HEK293 (cell line): ENCODE data around the gene KIR3DL1.
"Not testable (repeated sequence)": the region's sequence is repeated elsewhere in the genome, so short reads cannot be mapped to it uniquely, and the experiment has no call there.

Experiments used
- CTCF ChIA-PET: fragments of 350-600 bp; formaldehyde crosslinking; extraction: SDS; loops from one replicate; lab custom pipeline; 2021; ENCODE audit warnings: antibody characterized with exemption; lab: Yijun Ruan, JAX
- POLR2A ChIA-PET: fragments of 300-600 bp; formaldehyde crosslinking; extraction: SDS; loops from one replicate; lab custom pipeline; 2020; ENCODE audit warnings: antibody characterized with exemption, inconsistent platforms; lab: Yijun Ruan, JAX
- H3K27ac ChIP-seq: fragments of 200-500 bp; sonication (Bioruptor generic); 2 replicates; pipeline ENCODE4 v1.5.1; 2014; ENCODE audit warnings: low read depth, low read length, control low read depth, inconsistent platforms; ENCODE audit errors: extremely low read depth
- H3K36me3 ChIP-seq, 2 experiments: fragments of 200-500 bp in 1 of 2; sonication (Bioruptor generic) in 1 of 2; 1 replicate in 1 of 2; 2 replicates in 1 of 2; pipeline ENCODE4 v1.5.1; 2014 to 2017; ENCODE audit warnings: inconsistent platforms in 2 of 2, low read length in 2 of 2; ENCODE audit not compliant: control insufficient read depth in 2 of 2, insufficient read depth in 1 of 2
- H3K4me1 ChIP-seq: fragments of 200-500 bp; sonication (Bioruptor generic); 2 replicates; pipeline ENCODE4 v1.5.1; 2014; ENCODE audit warnings: mild to moderate bottlenecking, low read length, inconsistent platforms; ENCODE audit not compliant: control insufficient read depth, insufficient read depth
- H3K4me3 ChIP-seq: 2 replicates; pipeline ENCODE4 v1.5.1; 2011; ENCODE audit warnings: low read depth, mild to moderate bottlenecking, control low read depth, low read length, moderate library complexity
- H3K9me3 ChIP-seq: fragments of 200-500 bp; sonication (Bioruptor generic); 2 replicates; pipeline ENCODE4 v1.5.1; 2014; ENCODE audit warnings: low read depth, low read length, inconsistent platforms; ENCODE audit not compliant: control insufficient read depth, insufficient read depth
- HOXD13 ChIP-seq: sonication (generic); formaldehyde crosslinking; IDR thresholded peaks from 2 replicates; pipeline ENCODE4 v1.8.0; 2022; ENCODE audit warnings: missing genetic modification reagents, borderline replicate concordance

Gene KIR3DL1

DNA sequence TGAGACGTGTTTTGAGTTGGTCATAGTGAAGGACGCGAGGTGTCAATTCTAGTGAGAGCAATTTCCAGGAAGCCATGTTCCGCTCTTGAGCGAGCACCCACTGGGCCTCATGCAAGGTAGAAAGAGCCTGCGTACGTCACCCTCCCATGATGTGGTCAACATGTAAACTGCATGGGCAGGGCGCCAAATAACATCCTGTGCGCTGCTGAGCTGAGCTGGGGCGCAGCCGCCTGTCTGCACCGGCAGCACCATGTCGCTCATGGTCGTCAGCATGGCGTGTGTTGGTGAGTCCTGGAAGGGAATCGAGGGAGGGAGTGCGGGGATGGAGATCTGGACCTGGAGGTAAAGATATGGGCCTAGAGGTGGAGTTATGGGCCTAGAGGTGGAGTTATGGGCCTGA, at the start of gene KIR3DL1:
TSS of gene KIR3DL1 (plus strand) at position 218 of the 400 bp plus-strand sequence.
- H3K4me1 ChIP-seq, CTCF ChIA-PET, H3K36me3 ChIP-seq, H3K27ac ChIP-seq, POLR2A ChIA-PET, H3K4me3 ChIP-seq, H3K9me3 ChIP-seq: not testable (repeated sequence)

GRCh38 chr19:54769646-54770045, 46.6 kb upstream of the KIR3DL1 start, which contains the start of gene KIR2DL1:
KIR2DL1 (plus strand) TSS chr19:54769793; CDS start chr19:54769851, 58 bp downstream.
- H3K36me3 ChIP-seq, H3K4me1 ChIP-seq, CTCF ChIA-PET, H3K4me3 ChIP-seq, H3K27ac ChIP-seq, POLR2A ChIA-PET, H3K9me3 ChIP-seq: not testable (repeated sequence)

DNA sequence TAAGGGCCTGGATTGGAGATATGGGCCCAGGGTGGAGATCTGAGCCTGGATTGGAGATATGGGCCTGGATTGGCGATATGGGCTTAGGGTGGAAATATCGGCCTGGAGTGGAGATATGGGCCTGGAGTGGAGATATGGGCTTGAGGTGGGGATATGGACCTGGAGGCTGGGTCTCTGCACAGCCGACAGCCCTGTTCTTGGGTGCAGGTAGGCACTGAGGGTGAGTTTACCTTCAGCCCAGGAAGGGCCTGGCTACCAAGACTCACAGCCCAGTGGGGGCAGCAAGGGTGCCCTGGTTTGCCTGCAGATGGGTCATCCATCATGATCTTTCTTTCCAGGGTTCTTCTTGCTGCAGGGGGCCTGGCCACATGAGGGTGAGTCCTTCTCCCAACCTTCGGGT, 45.8 kb upstream of the KIR3DL1 start:
- H3K4me1 ChIP-seq, H3K4me3 ChIP-seq, H3K27ac ChIP-seq, POLR2A ChIA-PET, H3K9me3 ChIP-seq, H3K36me3 ChIP-seq, CTCF ChIA-PET: not testable (repeated sequence)

DNA sequence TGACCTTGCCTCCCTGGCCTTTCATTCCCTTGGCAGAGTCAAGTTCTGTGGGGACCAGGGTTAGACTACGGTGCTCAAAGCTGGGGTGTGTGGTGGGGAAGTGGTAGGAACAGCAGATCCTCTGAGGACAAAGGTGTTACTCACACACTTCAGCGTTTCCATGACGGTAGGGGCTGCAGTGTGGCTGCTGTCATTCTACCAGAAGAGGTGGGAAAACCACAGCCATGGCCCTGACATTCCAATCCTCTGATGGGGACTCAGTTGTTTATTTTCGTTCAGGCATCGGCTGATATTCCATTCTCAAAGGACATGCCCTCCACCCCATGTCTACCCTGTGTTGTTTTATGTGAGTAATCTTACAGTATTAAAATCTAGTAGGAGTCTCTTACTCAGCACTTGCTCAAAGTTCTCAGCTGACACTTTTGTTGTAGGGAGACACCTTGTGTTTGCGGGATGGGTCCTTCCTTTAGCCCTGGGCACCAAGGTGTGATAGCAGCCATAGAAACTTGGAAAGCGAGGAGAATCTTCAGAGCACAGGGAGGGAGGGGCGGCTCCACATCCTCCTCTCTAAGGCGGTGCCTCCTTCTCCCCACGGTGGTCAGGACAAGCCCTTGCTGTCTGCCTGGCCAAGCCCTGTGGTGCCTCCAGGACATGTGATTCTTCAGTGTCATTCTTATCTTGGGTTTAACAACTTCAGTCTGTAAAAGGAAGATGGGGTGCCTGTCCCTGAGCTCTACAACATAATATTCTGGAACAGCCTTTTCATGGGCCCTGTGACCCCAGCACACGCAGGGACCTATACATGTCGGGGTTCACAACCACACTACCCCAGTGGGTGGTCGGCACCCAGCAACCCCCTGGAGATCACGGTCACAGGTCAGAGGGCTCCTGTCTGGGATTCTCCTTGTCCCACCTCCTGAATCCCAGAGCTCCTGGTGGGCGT, 45.0 kb upstream of the KIR3DL1 start:
- H3K4me1 ChIP-seq, H3K9me3 ChIP-seq, H3K36me3 ChIP-seq, H3K27ac ChIP-seq, POLR2A ChIA-PET, H3K4me3 ChIP-seq: not testable (repeated sequence)
- TF ChIP-seq HOXD13 (CRISPR knock-in tag): 0 out of 2 replicates have a peak, but pooled peaks have one; percentile 32
- CTCF ChIA-PET: interaction anchor here (1.5 kb wide), 1 partner anchor 97 kb away, joined by 3 read pairs; no protein-coding TSS in a partner anchor

DNA sequence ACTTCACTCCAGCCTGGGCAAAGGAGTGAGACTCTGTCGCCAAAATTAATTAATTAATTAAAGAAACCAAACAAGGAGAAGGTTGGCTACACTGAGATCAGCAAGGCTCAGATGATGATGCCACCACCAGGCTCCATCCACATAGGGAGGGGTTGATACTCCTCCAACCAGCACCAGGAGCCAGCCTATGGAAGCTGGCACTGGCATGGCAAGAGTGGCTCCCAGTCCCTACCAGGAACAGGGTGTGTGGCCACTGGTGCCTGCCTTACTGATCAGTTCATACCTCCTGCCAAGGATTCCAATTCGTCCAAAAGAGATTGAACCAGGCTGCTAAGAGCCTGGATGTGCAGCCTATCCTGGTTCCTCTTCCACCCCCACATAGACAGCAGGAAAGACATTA, 43.6 kb upstream of the KIR3DL1 start:
- H3K27ac ChIP-seq, POLR2A ChIA-PET: not testable (repeated sequence)

GRCh38 chr19:54775095-54775815, 41.0 kb upstream of the KIR3DL1 start:
- H3K9me3 ChIP-seq, H3K36me3 ChIP-seq, H3K4me3 ChIP-seq, POLR2A ChIA-PET, H3K4me1 ChIP-seq, H3K27ac ChIP-seq: not testable (repeated sequence)
- CTCF ChIA-PET: interaction anchor here (0.6 kb wide), 2 partner anchors 18 to 102 kb away, joined by 3 read pairs; no protein-coding TSS in a partner anchor

More for the DNA sequence above, 43.6 kb upstream of the KIR3DL1 start:
- CTCF ChIA-PET: interaction anchor here (1.5 kb wide), 1 partner anchor 98 kb away, joined by 3 read pairs; no protein-coding TSS in a partner anchor
- H3K4me3 ChIP-seq, H3K9me3 ChIP-seq, H3K4me1 ChIP-seq, H3K36me3 ChIP-seq: not testable (repeated sequence)

- H3K4me3 ChIP-seq, H3K9me3 ChIP-seq, CTCF ChIA-PET, H3K4me1 ChIP-seq, H3K27ac ChIP-seq, POLR2A ChIA-PET, H3K36me3 ChIP-seq: not testable (repeated sequence)
Measured at GRCh38 chr19:54775830-54776229, 40.4 kb upstream of the KIR3DL1 start.

DNA sequence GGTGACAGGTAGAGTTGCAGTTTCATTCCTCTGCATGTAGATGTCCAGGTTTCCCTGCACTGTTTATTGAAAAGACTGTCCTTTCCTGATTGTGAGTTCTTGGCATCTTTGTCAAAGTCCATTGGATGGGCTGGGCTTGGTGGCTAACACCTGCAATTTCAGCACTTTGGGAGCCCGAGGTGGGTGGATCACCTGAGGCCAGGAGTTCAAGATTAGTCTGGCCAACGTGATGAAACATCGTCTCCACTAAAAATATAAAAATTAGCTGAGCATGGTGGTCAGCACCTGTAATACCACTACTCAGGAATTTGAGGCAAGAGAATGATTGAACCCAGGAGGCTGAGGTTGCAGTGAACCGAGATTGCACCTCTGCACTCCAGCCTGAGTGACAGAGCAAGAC, 38.4 kb upstream of the KIR3DL1 start:
- H3K4me3 ChIP-seq, H3K9me3 ChIP-seq, POLR2A ChIA-PET, H3K27ac ChIP-seq, H3K4me1 ChIP-seq, CTCF ChIA-PET, H3K36me3 ChIP-seq: not testable (repeated sequence)

DNA sequence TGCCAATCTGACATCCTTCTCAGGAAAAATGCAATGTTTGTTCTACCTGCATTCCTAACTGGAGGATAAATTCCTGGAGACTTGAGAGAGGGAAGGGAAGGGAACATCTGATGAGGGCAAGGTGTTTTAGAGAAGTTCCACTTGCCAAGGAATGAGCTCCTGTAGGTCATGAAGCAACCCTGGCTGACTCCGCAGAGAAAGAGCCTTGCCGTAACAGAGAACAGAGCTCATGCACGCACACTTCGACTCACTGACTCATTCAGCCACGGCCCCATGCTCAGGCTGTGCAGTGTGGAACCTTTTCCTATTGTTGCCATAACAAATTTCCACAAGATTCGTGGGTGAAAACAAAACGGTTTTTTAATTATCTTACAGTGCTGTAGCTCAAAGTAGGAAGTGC, 37.4 kb upstream of the KIR3DL1 start:
- POLR2A ChIA-PET, H3K4me3 ChIP-seq: not testable (repeated sequence)

DNA sequence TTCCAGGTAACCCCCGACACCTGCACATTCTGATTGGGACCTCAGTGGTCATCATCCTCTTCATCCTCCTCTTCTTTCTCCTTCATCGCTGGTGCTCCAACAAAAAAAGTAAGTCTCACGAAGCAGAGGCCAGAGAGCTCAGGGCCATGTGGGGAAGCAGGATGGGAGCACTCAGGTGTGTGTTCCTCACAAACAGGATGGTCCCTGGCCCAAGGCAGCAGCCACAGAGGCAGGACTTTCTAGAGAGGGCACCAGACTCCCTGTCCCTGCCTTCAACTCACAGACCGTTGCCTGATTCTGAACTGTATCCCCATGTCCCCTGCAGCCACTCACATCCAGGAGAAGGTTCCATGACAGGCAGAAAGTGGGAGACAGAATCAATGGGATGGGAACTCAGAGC, 33.4 kb upstream of the KIR3DL1 start:
- H3K27ac ChIP-seq, CTCF ChIA-PET, POLR2A ChIA-PET, H3K9me3 ChIP-seq, H3K36me3 ChIP-seq, H3K4me1 ChIP-seq, H3K4me3 ChIP-seq: not testable (repeated sequence)

More for the DNA sequence above, 37.4 kb upstream of the KIR3DL1 start:
- H3K4me1 ChIP-seq, H3K36me3 ChIP-seq, H3K27ac ChIP-seq, H3K9me3 ChIP-seq, CTCF ChIA-PET: not testable (repeated sequence)
